CD4-positive, alpha-beta T cell (primary cell): Measurements from ENCODE around the gene RALGPS1. TPM values are rescaled to one million over a fixed set of nuclear protein-coding genes. Genes with fewer than 3 reads are reported as not detected.

ENCODE experiments used
- ATAC-seq: fragments of 200-7000 bp; cut with Tn5 transposase; one replicate; pipeline ENCODE4 v1.10.0; 2022; ENCODE audit warnings: mild to moderate bottlenecking; ENCODE audit not compliant: poor library complexity
- CTCF ChIA-PET: fragments of 350-600 bp; sonication (Branson Sonifier 250); formaldehyde crosslinking; loops from one replicate; lab custom pipeline; 2021; ENCODE audit warnings: antibody characterized with exemption, inconsistent platforms; lab: Charles Lee
- POLR2A ChIA-PET: fragments of 350-600 bp; sonication (Branson Sonifier 250); formaldehyde crosslinking; loops from one replicate; lab custom pipeline; 2021; ENCODE audit warnings: antibody characterized with exemption, inconsistent platforms; lab: Charles Lee
- DNase-seq, 14 experiments: peaks; one replicate each; pipeline ENCODE4 v3.0.0-alpha.2; 2013 to 2020; ENCODE audit warnings: mixed read lengths in 2 of 14
- H3K27ac ChIP-seq, 2 donors: one replicate each; pipeline versions ENCODE4 v1.5.1 to v1.7.0; 2013; ENCODE audit warnings: low read length in 2 of 2, low read depth in 1 of 2, mild to moderate bottlenecking in 1 of 2
- H3K27me3 ChIP-seq, 2 experiments: 1 replicate in 1 of 2; 2 replicates in 1 of 2; pipeline versions ENCODE4 v1.6.1 to v1.7.0; 2013; ENCODE audit warnings: low read length in 2 of 2, control low read depth in 1 of 2, mild to moderate bottlenecking in 1 of 2, moderate library complexity in 1 of 2; ENCODE audit not compliant: insufficient read depth in 2 of 2, control insufficient read depth in 1 of 2
- H3K36me3 ChIP-seq: one replicate; pipeline ENCODE4 v1.6.1; 2013; ENCODE audit warnings: low read length, control low read depth; ENCODE audit not compliant: insufficient read depth
- H3K4me1 ChIP-seq: one replicate; pipeline ENCODE4 v1.6.1; 2013; ENCODE audit warnings: low read length, control low read depth; ENCODE audit not compliant: insufficient read depth
- H3K4me3 ChIP-seq: one replicate; pipeline ENCODE4 v1.5.1; 2013; ENCODE audit warnings: mild to moderate bottlenecking, low read length, moderate library complexity
- H3K9me3 ChIP-seq, 2 experiments: 1 replicate in 1 of 2; 2 replicates in 1 of 2; pipeline versions ENCODE4 v1.6.1 to v1.7.0; 2013; ENCODE audit warnings: low read length in 2 of 2, mild to moderate bottlenecking in 2 of 2, control low read depth in 1 of 2, moderate library complexity in 1 of 2; ENCODE audit not compliant: control insufficient read depth in 1 of 2, insufficient read depth in 1 of 2
- H3K27ac Mint-ChIP-seq: one replicate; pipeline ENCODE4 v1.8.0; 2020; ENCODE audit warnings: mixed read lengths
- H3K27me3 Mint-ChIP-seq: one replicate; pipeline ENCODE4 v1.8.0; 2021; ENCODE audit warnings: mixed read lengths
- H3K36me3 Mint-ChIP-seq: one replicate; pipeline ENCODE4 v1.8.0; 2021; ENCODE audit warnings: low read depth, mixed read lengths
- H3K4me1 Mint-ChIP-seq: one replicate; pipeline ENCODE4 v1.8.0; 2021; ENCODE audit warnings: low read depth, mixed read lengths
- H3K4me3 Mint-ChIP-seq: one replicate; pipeline ENCODE4 v1.8.0; 2020; ENCODE audit warnings: mild to moderate bottlenecking, mixed read lengths
- H3K9me3 Mint-ChIP-seq: one replicate; pipeline ENCODE4 v1.8.0; 2020; ENCODE audit warnings: mixed read lengths
- CTCF ChIP-seq: fragments of 200-600 bp; IDR thresholded peaks from one replicate; pipeline ENCODE4 v1.8.0; 2022; ENCODE audit warnings: antibody characterized with exemption, mild to moderate bottlenecking
- intact Hi-C, 2 experiments: fragments of 100-400 bp; cut with DNase I in 1 of 2; cut with micrococcal nuclease in 1 of 2; formaldehyde crosslinking; loops; one replicate each; pipeline versions ENCODE4 v1.15.1 to v1.9.0; 2023 to 2025; cut with DNase I, micrococcal nuclease
- total RNA-seq, 174 experiments: library from RNA in 2 of 174; stranded (reverse) in 2 of 174; gene quantifications; one replicate each; pipeline ENCODE4 v1.2.3 and lab custom pipeline; 2021 to 2026

Gene RALGPS1
- total RNA-seq, 2 experiments from 2014 or later = 5.8 to 6.3 TPM

- Histone ChIP-seq H3K9me3 (no peaks in the 10 kb centered on the region), H3K4me1 (no peaks in the 10 kb centered on the region), H3K27me3 (no peaks in the 10 kb centered on the region), H3K36me3 (peaks cover 3% of the 10 kb centered on the region), H3K27ac (no peak overlapping the region), H3K4me3 (no peak overlapping the region)
- intact Hi-C loops = no loop called here
- ChIA-PET CTCF (no interaction called here), POLR2A (no interaction called here)
- Mint-ChIP-seq H3K36me3 (no peaks in the 10 kb centered on the region), H3K27ac (no peak overlapping the region), H3K4me1 (no peaks in the 10 kb centered on the region), H3K27me3 (no peaks in the 10 kb centered on the region), H3K4me3 (no peak overlapping the region), H3K9me3 (no peaks in the 10 kb centered on the region)
- ATAC-seq (no peak), DNase-seq (no peak)
- TF ChIP-seq CTCF = no peak
Observed at GRCh38 chr9:127022913-127023660, 108.5 kb downstream of the RALGPS1 start.

GRCh38 chr9:127025042-127025441 lies 110.5 kb downstream of the RALGPS1 start:
- Mint-ChIP-seq H3K27me3 (no peaks in the 10 kb centered on the region), H3K36me3 (no peaks in the 10 kb centered on the region), H3K4me3 (no peak overlapping the region), H3K27ac (no peak overlapping the region), H3K9me3 (no peaks in the 10 kb centered on the region), H3K4me1 (no peaks in the 10 kb centered on the region)
- no peak for TF ChIP-seq CTCF
- no peak overlapping the region for H3K27ac ChIP-seq
- H3K4me3 ChIP-seq = no peak overlapping the region
- no peaks in the 10 kb centered on the region for H3K27me3 ChIP-seq
- no peaks in the 10 kb centered on the region for H3K4me1 ChIP-seq
- ATAC-seq (no peak), DNase-seq (no peak)
- peaks cover 3% of the 10 kb centered on the region for H3K36me3 ChIP-seq
- CTCF ChIA-PET = no interaction called here
- no peaks in the 10 kb centered on the region for H3K9me3 ChIP-seq
- POLR2A ChIA-PET = no interaction called here
- intact Hi-C loops = no loop called here

- Mint-ChIP-seq H3K4me1 (no peaks in the 10 kb centered on the region), H3K27ac (no peak overlapping the region), H3K27me3 (no peaks in the 10 kb centered on the region), H3K9me3 (no peaks in the 10 kb centered on the region), H3K4me3 (no peak overlapping the region), H3K36me3 (no peaks in the 10 kb centered on the region)
- no peaks in the 10 kb centered on the region for H3K27me3 ChIP-seq
- H3K36me3 ChIP-seq = peaks cover 3% of the 10 kb centered on the region
- DNase-seq (no peak), ATAC-seq (no peak)
- intact Hi-C loops = no loop called here
- H3K27ac ChIP-seq = no peak overlapping the region
- no peak for TF ChIP-seq CTCF
- ChIA-PET POLR2A (no interaction called here), CTCF (no interaction called here)
- no peak overlapping the region for H3K4me3 ChIP-seq
- no peaks in the 10 kb centered on the region for H3K9me3 ChIP-seq
- no peaks in the 10 kb centered on the region for H3K4me1 ChIP-seq
Observed at GRCh38 chr9:127027694-127028093, 113.1 kb downstream of the RALGPS1 start.
